LNCAP (cell line): ENCODE measurements around the gene UNC119B.
A peak's percentile ranks its signal among the peaks of the same experiment; 100 is the strongest.

Source experiments
- CTCF ChIP-seq: fragments of 450-650 bp; IDR thresholded peaks from 2 replicates; pipeline ENCODE4 v1.5.1; 2017; ENCODE audit warnings: mild to moderate bottlenecking

UNC119B gene

DNA sequence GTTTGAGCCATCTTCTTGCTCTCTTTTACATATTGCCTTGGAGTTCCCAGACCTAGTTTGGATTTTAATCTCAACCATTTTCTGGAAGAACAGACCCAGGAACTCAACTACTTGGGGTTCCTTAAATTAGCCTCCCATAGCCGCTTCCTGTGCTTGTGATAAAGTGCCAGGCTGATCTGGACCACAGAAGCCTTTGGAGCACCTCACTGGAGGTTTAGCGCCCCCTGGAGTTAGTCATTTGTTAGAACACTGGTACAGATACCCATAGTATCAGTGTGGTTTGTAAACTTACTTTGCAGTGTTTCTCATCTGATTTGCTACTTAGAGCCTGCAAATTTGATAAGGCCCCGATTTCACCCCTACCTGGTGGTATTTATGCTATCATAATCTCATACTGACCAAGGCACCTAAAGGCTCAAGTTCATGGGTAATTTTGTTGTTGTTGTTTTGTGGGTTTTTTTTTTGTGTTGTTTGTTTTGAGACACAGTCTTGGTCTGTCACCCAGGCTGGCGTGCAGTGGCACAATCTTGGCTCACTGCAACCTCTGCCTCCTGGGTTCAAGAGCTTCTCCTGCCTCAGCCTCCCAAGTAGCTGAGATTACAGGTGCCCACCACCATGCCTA is 3.7 kb downstream of the UNC119B start:
- peak; percentile 76 for TF ChIP-seq CTCF

DNA sequence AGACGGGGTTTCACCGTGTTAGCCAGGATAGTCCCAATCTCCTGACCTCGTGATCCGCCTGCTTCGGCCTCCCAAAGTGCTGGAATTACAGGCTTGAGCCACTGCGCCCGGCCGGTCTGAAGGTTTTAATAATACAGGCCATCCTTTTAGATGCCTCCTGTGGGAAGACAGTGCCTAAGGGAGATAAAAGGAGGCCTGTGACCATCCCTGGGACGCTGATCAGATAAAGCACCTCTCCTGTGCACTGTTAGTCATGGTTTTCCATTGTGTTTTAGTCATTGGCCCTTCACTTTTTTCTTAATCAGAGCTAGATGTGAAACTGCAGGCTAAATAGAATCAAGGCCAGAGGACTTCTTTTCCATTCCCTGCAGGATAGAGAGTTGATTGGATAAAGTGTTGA is 7.8 kb downstream of the UNC119B start:
- TF ChIP-seq CTCF, result no peak

GRCh38 chr12:120719072-120719471 is 8.8 kb downstream of the UNC119B start:
- TF ChIP-seq CTCF, result no peak

- no peak for TF ChIP-seq CTCF
Observed at GRCh38 chr12:120719496-120720233, 9.4 kb downstream of the UNC119B start.

GRCh38 chr12:120720234-120720986 is 10.2 kb downstream of the UNC119B start:
- TF ChIP-seq CTCF, result no peak

DNA sequence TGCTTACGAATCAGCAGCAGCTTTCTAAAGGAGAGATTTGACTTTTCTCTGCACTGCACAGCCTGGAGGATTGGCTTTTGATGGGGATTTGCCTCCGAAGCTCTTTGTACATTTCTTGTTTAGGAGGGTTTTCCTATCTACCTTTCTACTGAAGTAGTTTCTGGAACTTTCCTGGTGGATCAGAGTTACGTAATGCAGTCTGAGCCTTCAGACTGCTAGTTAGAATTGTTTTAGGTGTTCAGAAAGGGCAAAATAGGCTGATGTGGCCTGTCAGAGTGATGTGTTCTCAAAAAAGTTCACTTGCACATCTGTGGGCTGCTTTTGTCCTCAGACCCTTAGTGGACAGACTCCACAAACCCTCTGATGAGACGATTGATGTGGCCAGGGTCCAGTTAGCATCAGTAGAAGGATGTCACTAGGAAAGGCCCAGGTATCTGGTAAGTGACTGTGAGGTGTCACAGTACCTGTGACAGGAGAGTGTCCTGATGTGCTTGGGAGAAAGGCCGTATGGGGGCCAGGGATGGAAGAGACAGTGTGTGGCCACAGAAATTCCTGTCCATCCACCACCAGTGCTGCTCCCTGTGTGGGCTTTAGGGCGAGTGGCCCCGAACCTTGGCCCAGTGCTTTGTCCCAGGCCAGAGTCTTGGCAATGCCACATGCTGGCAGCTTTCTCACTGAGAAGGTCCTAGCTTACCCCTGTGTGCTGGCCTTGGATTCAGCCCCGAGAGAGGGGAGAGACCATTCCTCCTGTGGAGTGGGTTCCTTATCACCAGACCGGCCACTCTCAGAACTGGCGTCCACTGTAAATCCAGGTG is 10.9 kb downstream of the UNC119B start:
- TF ChIP-seq CTCF, result no peak

- TF ChIP-seq CTCF, result no peak
Observed at GRCh38 chr12:120721866-120722265, 11.6 kb downstream of the UNC119B start.
